Stimulated activated CD4-positive, alpha-beta T cell treated with anti-CD3 and anti-CD28 coated beads, TNF-alpha, amount 100 ng/mL, for 48 hours (primary cell): Measurements from ENCODE around the gene RBM5.

Experiments used
- DNase-seq, 3 donors: peaks; one replicate each; pipeline ENCODE4 v3.0.0-alpha.2; 2020; ENCODE audit warnings: low read depth in 3 of 3

RBM5 gene

GRCh38 chr3:50121072-50122032, 32.6 kb downstream of the RBM5 start:
- DNase-seq: peak; percentile 44 to 72 (median 45)

DNA sequence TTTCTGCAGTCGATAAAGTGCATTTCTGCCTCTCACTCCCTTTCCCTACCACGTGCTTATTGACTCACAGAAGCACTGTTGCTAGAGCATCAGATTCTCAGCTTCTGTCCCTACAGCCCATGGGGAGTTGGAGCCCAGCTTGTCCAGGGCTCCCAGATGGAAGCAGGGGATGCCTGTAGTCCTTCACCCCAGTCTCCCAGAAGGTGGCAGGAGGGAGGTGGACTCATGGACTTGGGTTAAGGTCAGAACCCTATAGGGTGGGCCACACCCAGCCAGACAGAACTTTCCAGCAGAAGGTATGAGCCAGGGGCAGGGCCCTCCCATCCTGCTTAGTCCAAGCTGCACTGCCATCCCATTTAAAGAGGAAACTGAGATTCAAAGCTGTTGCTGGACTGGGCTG, 33.4 kb downstream of the RBM5 start:
- no peak for DNase-seq

DNA sequence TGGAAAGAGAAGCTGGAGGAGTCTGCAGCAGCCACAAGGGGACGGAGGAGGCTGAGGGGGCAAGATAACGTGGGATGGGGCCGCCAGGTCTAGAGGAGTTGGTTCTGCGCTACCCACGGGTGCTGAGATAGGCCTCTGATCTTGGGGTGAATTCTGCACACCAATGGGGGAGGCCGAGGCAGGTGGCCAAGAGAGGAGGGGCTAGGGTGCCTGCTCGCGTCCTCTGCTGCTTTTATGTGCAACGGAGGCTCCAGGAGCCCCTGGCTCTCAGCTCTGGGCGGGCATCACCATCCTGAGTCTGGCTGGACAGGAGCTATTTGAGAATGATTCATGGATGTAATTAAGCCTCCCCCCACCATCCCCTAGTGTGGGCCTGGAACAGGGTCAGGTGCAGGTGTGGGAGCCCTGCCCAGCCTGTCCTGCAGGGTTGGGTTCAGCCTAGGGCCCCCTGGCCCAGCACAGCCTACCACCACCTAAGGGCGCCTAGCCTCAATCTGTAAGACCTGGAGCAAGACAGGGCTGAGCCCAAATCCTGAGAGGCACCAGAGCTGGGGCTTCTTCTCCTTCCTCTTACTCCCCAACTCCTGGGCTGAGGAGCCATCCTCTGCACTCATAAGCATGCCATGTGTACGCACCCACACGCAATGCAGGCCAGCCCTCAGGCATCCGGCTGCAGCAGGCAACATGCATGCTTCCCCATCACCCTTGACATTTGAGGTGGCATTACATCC, 34.1 kb downstream of the RBM5 start:
- no peak for DNase-seq

DNA sequence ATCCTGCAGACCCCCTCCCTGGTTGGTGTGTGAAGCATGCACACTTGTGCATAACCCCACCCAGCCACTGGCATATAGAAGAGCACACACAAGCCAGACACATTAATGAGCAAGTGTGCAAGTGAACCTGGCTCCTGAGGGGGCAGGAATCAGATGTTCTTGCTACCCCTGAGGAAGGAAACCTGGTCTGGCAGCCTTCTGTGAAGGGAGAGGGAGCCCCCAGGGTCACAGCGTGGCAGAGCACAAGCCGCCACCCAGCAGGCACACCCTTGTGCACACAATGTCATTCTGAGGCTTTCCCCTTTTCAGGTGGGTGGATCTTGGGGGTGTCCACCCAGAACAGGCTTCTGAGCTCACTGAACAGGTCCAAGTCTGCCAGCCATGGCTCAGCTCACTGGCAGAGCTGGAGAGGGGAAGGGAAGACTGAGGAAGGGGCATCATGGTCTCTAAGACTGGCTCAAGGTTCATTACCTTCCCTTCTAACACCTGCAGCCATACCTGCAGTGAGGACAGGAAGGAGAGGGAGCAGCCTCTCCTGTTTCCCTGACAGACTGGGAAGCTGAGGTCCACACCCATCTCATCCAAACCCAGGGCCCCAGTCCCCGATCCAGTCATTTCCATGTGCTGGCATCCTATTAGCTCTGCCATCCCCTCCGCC, 34.8 kb downstream of the RBM5 start:
- no peak for DNase-seq

DNA sequence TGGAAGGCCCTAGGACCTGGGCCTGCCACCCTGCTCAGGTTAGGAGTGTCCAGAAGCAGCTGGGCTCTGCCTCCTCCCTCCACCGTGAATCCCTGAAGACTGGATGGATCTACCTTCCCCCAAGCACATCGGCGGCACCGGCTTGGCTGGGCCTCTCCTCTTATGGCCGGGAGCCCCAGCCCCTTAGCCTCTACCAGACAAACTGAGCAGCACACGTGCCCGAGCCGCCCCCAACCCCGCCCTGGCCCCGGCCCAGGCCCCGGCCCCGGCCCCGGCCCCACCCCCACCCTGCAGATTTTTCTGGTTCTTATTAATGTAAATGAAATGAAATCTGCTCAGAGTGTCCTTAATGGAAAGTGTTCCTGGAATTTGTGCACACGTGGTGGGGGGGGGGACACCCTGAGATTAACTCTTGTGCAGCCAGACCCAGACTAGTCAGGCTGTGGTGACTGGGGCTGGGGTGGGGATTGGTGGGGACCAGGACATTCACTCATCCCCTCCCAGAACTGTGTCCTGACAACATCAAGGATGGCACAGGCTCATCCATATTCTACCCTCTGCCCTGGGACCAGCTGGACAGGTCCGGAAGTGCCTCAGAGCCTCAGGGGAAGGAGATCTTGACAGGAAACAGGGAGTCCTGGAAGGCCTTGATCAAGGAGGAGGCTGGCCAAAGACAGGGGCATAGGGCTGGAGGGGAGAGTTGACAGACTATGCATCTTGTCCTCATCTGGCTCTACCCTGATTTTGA, 35.5 kb downstream of the RBM5 start:
- no peak for DNase-seq

DNA sequence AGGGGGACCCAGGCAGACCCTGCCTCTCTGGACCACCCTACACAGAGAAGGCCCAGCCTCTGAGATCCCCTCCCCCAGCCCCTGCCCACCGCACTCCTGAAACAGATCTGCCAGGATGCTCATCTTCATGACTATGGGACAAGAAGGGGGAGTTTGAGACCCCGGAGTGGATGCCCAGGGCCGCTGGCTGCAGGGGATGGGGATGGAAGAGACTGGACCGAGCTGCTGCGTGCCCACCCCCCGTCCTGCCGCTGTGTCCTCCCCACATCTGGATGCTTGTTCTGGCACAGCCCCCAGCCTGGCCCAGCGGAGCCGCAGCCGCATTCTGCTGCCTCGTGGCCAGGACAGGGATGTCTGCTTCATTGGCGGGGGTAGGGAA, 36.1 kb downstream of the RBM5 start:
- DNase-seq: no peak

- no peak for DNase-seq
These were observed 37.0 kb downstream of the RBM5 start for GRCh38 chr3:50125541-50126286.

- DNase-seq: no peak
These were observed 37.8 kb downstream of the RBM5 start for GRCh38 chr3:50126287-50127211.

GRCh38 chr3:50127251-50127691, 38.6 kb downstream of the RBM5 start:
- no peak for DNase-seq

GRCh38 chr3:50128001-50128400, 39.3 kb downstream of the RBM5 start:
- DNase-seq: no peak

GRCh38 chr3:50130436-50130835, 41.7 kb downstream of the RBM5 start:
- DNase-seq: no peak

GRCh38 chr3:50132421-50133282, 43.9 kb downstream of the RBM5 start:
- DNase-seq: no peak

GRCh38 chr3:50133283-50133615, 44.5 kb downstream of the RBM5 start:
- no peak for DNase-seq

DNA sequence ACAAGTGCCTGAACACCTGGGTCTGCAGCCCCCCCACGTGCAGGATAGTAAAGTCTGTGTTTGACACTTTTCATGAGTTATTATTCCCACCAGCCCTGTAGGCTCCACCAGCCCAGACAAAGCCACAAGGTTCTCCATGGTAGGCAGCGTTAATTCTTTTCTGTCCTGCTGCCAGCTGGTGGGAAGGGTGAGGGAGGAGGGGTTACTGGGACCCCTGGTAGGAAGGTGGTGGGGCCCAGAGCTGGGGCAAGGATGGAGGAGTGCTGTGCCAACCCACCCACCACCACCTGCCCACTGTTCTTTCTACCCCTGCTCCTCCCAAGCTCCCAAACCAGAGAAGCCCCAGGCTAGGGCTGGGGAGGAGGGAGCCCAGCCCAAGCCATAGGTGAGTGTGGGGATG, 45.6 kb downstream of the RBM5 start:
- DNase-seq: no peak

DNA sequence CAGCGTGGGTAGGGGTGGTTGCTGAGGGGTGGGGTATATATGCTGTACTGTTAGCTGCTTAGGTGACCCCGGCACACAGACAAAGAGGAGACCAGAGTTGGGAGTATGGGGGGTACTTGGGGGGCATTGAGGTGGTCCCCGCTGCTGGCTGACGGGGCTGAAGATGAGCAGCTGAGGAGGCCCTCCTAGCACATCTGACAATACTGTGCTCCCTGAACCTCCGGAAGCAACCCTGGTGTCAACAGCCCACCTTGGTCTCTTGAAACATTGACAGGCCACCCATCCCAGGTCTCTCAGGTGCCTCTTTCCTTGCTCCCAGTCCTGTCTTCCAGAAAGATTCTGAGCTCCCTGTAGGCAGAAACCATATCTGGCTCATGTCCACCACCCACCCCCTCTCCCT, 47.2 kb downstream of the RBM5 start:
- no peak for DNase-seq

DNA sequence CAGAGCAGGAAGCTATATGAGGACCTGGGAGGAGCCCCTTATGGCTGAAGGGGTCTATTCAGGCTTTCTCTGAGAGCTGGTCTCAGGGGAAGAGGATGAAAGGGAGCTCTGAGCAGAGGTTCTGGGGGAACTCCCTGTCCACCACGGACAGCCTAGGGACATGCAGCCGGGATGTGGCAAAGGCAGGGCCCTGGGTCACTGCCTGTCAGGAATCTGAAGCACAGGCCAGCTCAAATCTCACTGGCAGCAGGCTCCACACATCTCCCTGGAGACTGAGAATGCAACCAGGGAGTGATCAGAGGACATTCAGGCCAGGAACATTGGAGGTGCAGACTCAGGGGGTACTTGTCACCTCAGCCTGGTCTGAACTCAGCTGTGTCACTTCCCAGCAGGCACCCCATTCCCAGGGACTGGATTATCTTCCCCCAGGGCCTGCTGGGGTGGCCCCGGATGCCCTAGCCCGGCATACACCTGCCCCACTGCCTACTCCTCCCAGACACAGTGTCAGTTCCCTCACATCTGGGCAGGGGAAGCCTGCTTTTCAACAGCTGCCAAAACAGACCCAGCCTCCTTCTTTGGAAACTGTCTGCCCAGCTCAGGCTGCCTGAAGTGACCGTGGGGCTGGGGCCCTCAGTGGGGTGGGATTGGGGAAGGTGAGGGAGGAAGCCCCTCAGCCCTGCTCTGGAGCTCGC, 48.1 kb downstream of the RBM5 start:
- DNase-seq: no peak

GRCh38 chr3:50137531-50137930, 48.8 kb downstream of the RBM5 start:
- no peak for DNase-seq
